H1 (cell line): ENCODE results near the gene GALNT12. TPM values are rescaled to one million over a fixed set of nuclear protein-coding genes. Genes with fewer than 3 reads are reported as not detected.

Source experiments
- CTCF ChIA-PET: fragments of 300-600 bp; sonication (Branson Sonifier 250); formaldehyde crosslinking; loops from one replicate; lab custom pipeline; 2021; ENCODE audit not compliant: partially characterized antibody; lab: Charles Lee
- POLR2A ChIA-PET: fragments of 300-600 bp; sonication (Branson Sonifier 250); formaldehyde crosslinking; loops from one replicate; lab custom pipeline; 2021; ENCODE audit warnings: inconsistent platforms; ENCODE audit not compliant: partially characterized antibody; lab: Charles Lee
- DNase-seq, 2 experiments: peaks; one replicate each; pipeline versions ENCODE4 v3.0.0 to v3.0.0-alpha.2; 2010 to 2022; ENCODE audit warnings: low spot score in 2 of 2, low read depth in 1 of 2, mixed read lengths in 1 of 2
- FAIRE-seq: peaks from 2 replicates; lab custom pipeline; 2011; peaks lifted over from hg19 to GRCh38; lab: Jason Lieb, UNC
- H2AFZ ChIP-seq: 2 replicates; pipeline ENCODE4 v1.8.1; 2012; ENCODE audit warnings: low read length, inconsistent platforms
- H2AK5ac ChIP-seq: 2 replicates; pipeline ENCODE4 v1.6.1; 2013; ENCODE audit warnings: low read depth, low read length
- H2BK120ac ChIP-seq: replicated peaks from 2 replicates; pipeline ENCODE3; 2013; ENCODE audit warnings: low read depth, low read length, inconsistent platforms
- H2BK12ac ChIP-seq: 2 replicates; pipeline ENCODE4 v1.6.1; 2013; ENCODE audit warnings: low read depth, low read length
- H2BK15ac ChIP-seq: 2 replicates; pipeline ENCODE4 v1.6.1; 2013; ENCODE audit warnings: low read length
- H2BK20ac ChIP-seq: 2 replicates; pipeline ENCODE4 v1.6.1; 2013; ENCODE audit warnings: low read length
- H2BK5ac ChIP-seq: 2 replicates; pipeline ENCODE4 v1.6.1; 2013; ENCODE audit warnings: low read depth, low read length
- H3K14ac ChIP-seq: 2 replicates; pipeline ENCODE4 v1.6.1; 2013; ENCODE audit warnings: inconsistent platforms; ENCODE audit not compliant: insufficient read length
- H3K18ac ChIP-seq: 2 replicates; pipeline ENCODE4 v1.6.1; 2013; ENCODE audit warnings: low read length; ENCODE audit errors: extremely low read depth
- H3K23ac ChIP-seq: 2 replicates; pipeline ENCODE4 v1.6.1; 2013; ENCODE audit warnings: inconsistent platforms; ENCODE audit not compliant: insufficient read length
- H3K23me2 ChIP-seq: 2 replicates; pipeline ENCODE4 v1.6.1; 2013; ENCODE audit warnings: low read depth, low read length
- H3K27ac ChIP-seq: 2 replicates; pipeline ENCODE4 v1.6.1; 2011; ENCODE audit warnings: low read depth, low read length, inconsistent platforms
- H3K27me3 ChIP-seq, 4 experiments: replicated peaks in 1 of 4; 1 replicate in 1 of 4; 2 replicates in 3 of 4; pipeline versions ENCODE4 v1.6.1 to v1.8.1; 2011 to 2013; ENCODE audit warnings: low read length in 3 of 4, mild to moderate bottlenecking in 3 of 4, inconsistent platforms in 2 of 4, mixed read lengths in 2 of 4, moderate library complexity in 1 of 4; ENCODE audit not compliant: control insufficient read depth in 3 of 4, insufficient read depth in 3 of 4; ENCODE audit errors: extremely low read depth in 1 of 4
- H3K36me3 ChIP-seq, 4 experiments: 2 replicates each; pipeline versions ENCODE4 v1.6.1 to v1.8.1; 2011 to 2013; ENCODE audit warnings: mild to moderate bottlenecking in 4 of 4, low read length in 3 of 4, moderate library complexity in 2 of 4, control low read depth in 1 of 4, inconsistent platforms in 1 of 4; ENCODE audit not compliant: insufficient read depth in 4 of 4, control insufficient read depth in 2 of 4
- H3K4ac ChIP-seq: replicated peaks from 2 replicates; pipeline ENCODE3; 2013; ENCODE audit warnings: low read length, low read depth, mixed read lengths, inconsistent platforms; ENCODE audit not compliant: insufficient read length
- H3K4me1 ChIP-seq, 4 experiments: replicated peaks in 1 of 4; 1 replicate in 1 of 4; 2 replicates in 3 of 4; pipeline versions ENCODE4 v1.6.1 to v1.8.1; 2011 to 2013; ENCODE audit warnings: low read length in 3 of 4, inconsistent platforms in 2 of 4, mixed read lengths in 1 of 4; ENCODE audit not compliant: insufficient read depth in 4 of 4, control insufficient read depth in 3 of 4
- H3K4me2 ChIP-seq, 2 experiments: 2 replicates each; pipeline versions ENCODE4 v1.6.1 to v1.8.1; 2011 to 2013; ENCODE audit warnings: low read depth in 2 of 2, low read length in 2 of 2, control low read depth in 1 of 2, inconsistent platforms in 1 of 2, mild to moderate bottlenecking in 1 of 2; ENCODE audit not compliant: insufficient read depth in 1 of 2
- H3K4me3 ChIP-seq, 4 experiments: fragments of 200-600, 300-600 bp in 1 of 4; sonication (generic), shearing (Covaris generic), sonication (Bioruptor Twin) in 1 of 4; 2 replicates each; pipeline versions ENCODE4 v1.5.1 to v1.8.1; 2011 to 2016; ENCODE audit warnings: low read length in 4 of 4, low read depth in 3 of 4, control low read depth in 2 of 4, inconsistent platforms in 2 of 4, mild to moderate bottlenecking in 2 of 4, mixed read lengths in 1 of 4, moderate library complexity in 1 of 4; ENCODE audit not compliant: insufficient read depth in 2 of 4; ENCODE audit errors: extremely low read depth in 1 of 4
- H3K56ac ChIP-seq: replicated peaks from 2 replicates; pipeline ENCODE3; 2013; ENCODE audit warnings: low read depth, mild to moderate bottlenecking, mixed read lengths, low read length, inconsistent platforms; ENCODE audit not compliant: insufficient read length
- H3K79me1 ChIP-seq: 2 replicates; pipeline ENCODE4 v1.6.1; 2013; ENCODE audit warnings: low read depth, low read length, control low read depth
- H3K79me2 ChIP-seq, 2 experiments: 2 replicates each; pipeline versions ENCODE4 v1.6.1 to v1.8.1; 2012 to 2013; ENCODE audit warnings: low read length in 2 of 2, mild to moderate bottlenecking in 2 of 2, inconsistent platforms in 1 of 2; ENCODE audit not compliant: insufficient read depth in 2 of 2, control insufficient read depth in 1 of 2
- H3K9ac ChIP-seq, 4 experiments: replicated peaks in 1 of 4; 1 replicate in 1 of 4; 2 replicates in 3 of 4; pipeline versions ENCODE4 v1.6.1 to v1.8.1; 2011 to 2013; ENCODE audit warnings: low read depth in 3 of 4, low read length in 3 of 4, control low read depth in 2 of 4, mild to moderate bottlenecking in 2 of 4, moderate library complexity in 2 of 4, inconsistent platforms in 1 of 4; ENCODE audit errors: extremely low read depth in 1 of 4
- H3K9me3 ChIP-seq, 2 experiments: 2 replicates each; pipeline versions ENCODE4 v1.6.1 to v1.8.1; 2012 to 2013; ENCODE audit warnings: mild to moderate bottlenecking in 2 of 2, moderate library complexity in 2 of 2, control low read depth in 1 of 2, inconsistent platforms in 1 of 2, low read depth in 1 of 2, low read length in 1 of 2, mixed read lengths in 1 of 2; ENCODE audit not compliant: insufficient read depth in 2 of 2
- H4K20me1 ChIP-seq, 2 experiments: replicated peaks in 1 of 2; 2 replicates each; pipeline versions ENCODE3 to v1.8.1; 2011 to 2013; ENCODE audit warnings: inconsistent platforms in 2 of 2, low read length in 2 of 2, mild to moderate bottlenecking in 1 of 2; ENCODE audit not compliant: insufficient read depth in 2 of 2, control insufficient read depth in 1 of 2
- H4K5ac ChIP-seq: 2 replicates; pipeline ENCODE4 v1.6.1; 2013; ENCODE audit warnings: low read length, low read depth, mixed read lengths, inconsistent platforms; ENCODE audit not compliant: insufficient read length
- H4K8ac ChIP-seq: 2 replicates; pipeline ENCODE4 v1.8.0; 2013; ENCODE audit warnings: mild to moderate bottlenecking, moderate library complexity, low read length, inconsistent platforms; ENCODE audit not compliant: insufficient read depth; ENCODE audit errors: extremely low read depth
- H4K91ac ChIP-seq: replicated peaks from 2 replicates; pipeline ENCODE3; 2013; ENCODE audit warnings: low read length, mixed read lengths, inconsistent platforms; ENCODE audit not compliant: insufficient read length
- ASH2L ChIP-seq: fragments of 200-600, 300-600 bp; sonication (generic); IDR thresholded peaks from one replicate; pipeline ENCODE4 v1.7.1; 2017; ENCODE audit warnings: low read length
- BACH1 ChIP-seq: IDR thresholded peaks from 2 replicates; pipeline ENCODE4 v1.6.1; 2012; ENCODE audit warnings: low read length, improper control_type of control experiment
- BRCA1 ChIP-seq: IDR thresholded peaks from 2 replicates; pipeline ENCODE4 v1.6.1; 2012; ENCODE audit warnings: low read depth, low read length, improper control_type of control experiment
- CHD1 ChIP-seq: IDR thresholded peaks from 2 replicates; pipeline ENCODE4 v1.6.1; 2012; ENCODE audit warnings: low read depth, low read length, improper control_type of control experiment
- EP300 ChIP-seq, 2 experiments: IDR thresholded peaks; 1 replicate in 1 of 2; 2 replicates in 1 of 2; pipeline ENCODE4 v1.6.1; 2011 to 2012; ENCODE audit warnings: low read depth in 2 of 2, low read length in 2 of 2, mild to moderate bottlenecking in 2 of 2, borderline replicate concordance in 1 of 2, inconsistent platforms in 1 of 2, moderate library complexity in 1 of 2
- EZH2 ChIP-seq: fragments of 200-600 bp; sonication (generic); IDR thresholded peaks from 2 replicates; pipeline ENCODE4 v1.7.1; 2012; ENCODE audit warnings: low read depth, mild to moderate bottlenecking, moderate library complexity, low read length, inconsistent platforms; ENCODE audit not compliant: severe bottlenecking
- GTF2F1 ChIP-seq: IDR thresholded peaks from 2 replicates; pipeline ENCODE4 v1.6.1; 2012; ENCODE audit warnings: low read depth, low read length, improper control_type of control experiment, borderline replicate concordance
- SP4 ChIP-seq: IDR thresholded peaks from 2 replicates; pipeline ENCODE4 v1.6.1; 2012; ENCODE audit warnings: low read length, inconsistent platforms
- SRF ChIP-seq: IDR thresholded peaks from 2 replicates; pipeline ENCODE4 v1.6.1; 2011; ENCODE audit warnings: mild to moderate bottlenecking, low read depth, low read length, moderate library complexity
- TAF1 ChIP-seq: IDR thresholded peaks from 2 replicates; pipeline ENCODE4 v1.6.1; 2011; ENCODE audit warnings: mild to moderate bottlenecking, low read depth, low read length
- TCF12 ChIP-seq: IDR thresholded peaks from 2 replicates; pipeline ENCODE4 v1.6.1; 2011; ENCODE audit warnings: low read depth, mild to moderate bottlenecking, low read length
- ZNF274 ChIP-seq: IDR thresholded peaks from 2 replicates; pipeline ENCODE4 v1.7.0; 2012; ENCODE audit warnings: low read length, borderline replicate concordance; ENCODE audit errors: extremely low read depth
- WGBS, 2 experiments: shearing (Covaris generic) in 1 of 2; methylation state at CpG; one replicate each; pipeline versions ENCODE4 v1.1.6 to v1.1.7; 2013 to 2015; ENCODE audit warnings: low lambda C conversion rate in 2 of 2, mixed read lengths in 2 of 2, inconsistent platforms in 1 of 2, low coverage in 1 of 2, missing lambda C conversion rate in 1 of 2; ENCODE audit not compliant: insufficient replicate concordance in 2 of 2, insufficient coverage in 1 of 2, insufficient read length in 1 of 2; ENCODE audit errors: extremely low coverage in 1 of 2, missing lambda C conversion rate in 1 of 2; 5-methylcytosine and 5-hydroxymethylcytosine counted together
- polyA plus RNA-seq, 7 experiments: library from polyadenylated mRNA; depleted of rRNA in 3 of 7; stranded (reverse) in 5 of 7; unstranded in 2 of 7; fragments of >200 nt in 5 of 7; fragments of 200-250 nt in 2 of 7; gene quantifications; 1 replicate in 5 of 7; 2 replicates in 1 of 7; 4 replicates in 1 of 7; pipeline versions ENCODE4 v1.2.1 to v1.2.3, GENCODE V29; 2011 to 2013; ENCODE audit warnings: missing spikeins in 2 of 7, mixed read lengths in 2 of 7
- total RNA-seq: library from RNA; stranded (reverse); fragmentation: NEBNext Ultra II Directional; extraction: Animal tissue kit (Norgen Biotek cat#: 25700); gene quantifications from 2 replicates; pipeline ENCODE4 v1.2.1, GENCODE V29; 2021
- TF ChIP-seq, protein P1 (sequence below): IDR thresholded peaks from 2 replicates; pipeline ENCODE4 v1.6.1; 2011; ENCODE audit warnings: low read depth, mild to moderate bottlenecking, low read length; ENCODE audit not compliant: insufficient read depth

GALNT12 gene
- total and polyA plus RNA-seq, 2 of the 8 experiments (the other 6 are each of a cell fraction or from before 2014, with no cell fraction given): 16.2 to 19.6 TPM

DNA sequence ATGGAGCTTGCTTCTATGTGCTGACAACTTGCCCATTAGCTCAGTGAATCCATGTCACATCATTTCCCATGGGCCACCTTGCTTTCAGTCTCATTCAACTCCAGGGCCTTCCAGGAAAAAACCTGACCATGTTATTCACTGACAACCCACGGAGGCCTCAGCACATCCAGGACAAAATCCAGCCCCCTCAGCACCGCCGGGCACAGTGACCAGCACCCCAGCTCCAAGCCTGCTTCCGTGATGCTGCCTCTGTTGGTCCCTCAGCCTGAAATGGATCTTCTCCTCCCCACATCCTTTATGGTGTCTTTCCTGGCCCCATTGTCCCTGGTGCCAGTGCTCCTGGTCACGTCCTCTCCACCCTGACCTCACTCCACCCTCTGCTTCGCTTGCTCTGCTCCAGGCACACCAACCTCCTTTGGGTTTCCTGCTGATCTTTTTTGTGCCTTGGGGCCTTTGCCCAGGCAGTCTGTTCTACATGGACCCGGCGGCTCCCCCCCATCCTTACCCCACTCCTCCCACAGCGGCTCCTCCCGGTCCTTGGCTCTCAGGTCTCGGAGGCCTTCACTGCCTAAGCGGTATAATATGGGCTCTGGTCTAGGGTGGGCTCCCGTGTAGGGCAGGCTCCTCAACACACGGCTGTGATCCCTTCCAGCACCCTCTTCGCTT, 36.1 kb upstream of the GALNT12 start:
- Histone ChIP-seq H3K4me1 (no peaks in the 10 kb centered on the region; a peak in 2 of 7 replicates), H2BK15ac (no peak overlapping the region), H3K23ac (no peak overlapping the region), H3K27me3 (no peaks in the 10 kb centered on the region), H3K9ac (no peak overlapping the region), H2BK5ac (no peak overlapping the region), H4K5ac (no peak overlapping the region), H2AFZ (no peak overlapping the region), H2AK5ac (no peak overlapping the region), H3K56ac (no peak overlapping the region), H2BK20ac (no peak overlapping the region), H4K8ac (no peak overlapping the region), H3K79me1 (no peaks in the 10 kb centered on the region), H3K4ac (no peak overlapping the region), H3K23me2 (no peaks in the 10 kb centered on the region), H3K18ac (no peak overlapping the region), H3K79me2 (no peaks in the 10 kb centered on the region), H3K4me3 (no peak overlapping the region), H3K4me2 (no peak overlapping the region), H3K14ac (no peak overlapping the region), H3K9me3 (no peaks in the 10 kb centered on the region), H4K91ac (no peak overlapping the region), H3K27ac (no peak overlapping the region), H3K36me3 (peaks cover 23 to 68% (median 47%) of the 10 kb centered on the region in 4 experiments; a peak in 7 of 8 replicates), H4K20me1 (peaks cover 2 to 8% of the 10 kb centered on the region in 2 experiments), H2BK12ac (no peak overlapping the region), H2BK120ac (no peak overlapping the region)
- ChIA-PET CTCF (interaction anchor here (0.6 to 1.2 kb wide), 4 partner anchors 15 to 77 kb away, joined by 3 read pairs; no protein-coding TSS in a partner anchor), POLR2A (interaction anchor here (0.5 kb wide), 1 partner anchor 8 kb away, joined by 3 read pairs; no protein-coding TSS in a partner anchor)
- FAIRE-seq (no peak), DNase-seq (no peak)
- WGBS, 2 experiments: 86% methylated on average over 14 of the region's 15 CpGs; no CpG with 5 or more reads in 1 of the 2 experiments
- TF ChIP-seq SRF: no peak
- TF ChIP-seq TCF12: no peak
- no peak for TF ChIP-seq SP4
- TF ChIP-seq, protein P1, sequence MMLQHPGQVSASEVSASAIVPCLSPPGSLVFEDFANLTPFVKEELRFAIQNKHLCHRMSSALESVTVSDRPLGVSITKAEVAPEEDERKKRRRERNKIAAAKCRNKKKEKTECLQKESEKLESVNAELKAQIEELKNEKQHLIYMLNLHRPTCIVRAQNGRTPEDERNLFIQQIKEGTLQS: no peak
- TF ChIP-seq ASH2L: no peak
- TF ChIP-seq CHD1: no peak
- TF ChIP-seq GTF2F1: no peak
- no peak for TF ChIP-seq TAF1
- no peak for TF ChIP-seq BRCA1
- TF ChIP-seq ZNF274: no peak
- no peak for TF ChIP-seq EP300 (IDR thresholded peaks at IDR 0.05; ENCODE audit: borderline replicate concordance in 1 of 2, low read depth in 2 of 2, low read length in 2 of 2)
- TF ChIP-seq EZH2: no peak
- no peak for TF ChIP-seq BACH1
